Transverse colon (tissue), 4 donors: ENCODE data around the gene GAGE12J. TPM values are rescaled to one million over a fixed set of nuclear protein-coding genes. Genes with fewer than 3 reads are reported as not detected.
"Not testable (repeated sequence)": the region's sequence is repeated elsewhere in the genome, so short reads cannot be mapped to it uniquely, and the experiment has no call there.

Source experiments
- DNase-seq: peaks from one replicate; pipeline ENCODE4 v3.0.0-alpha.2; 2019
- H3K27ac ChIP-seq, 4 donors: fragments of 200-600 bp; sonication (generic); 2 replicates each; pipeline ENCODE4 v1.5.1; 2016 to 2018; ENCODE audit warnings: inconsistent platforms in 4 of 4
- H3K27me3 ChIP-seq: fragments of 200-600 bp; sonication (generic); 2 replicates; pipeline ENCODE4 v1.5.1; 2017; ENCODE audit warnings: inconsistent platforms
- H3K36me3 ChIP-seq, 4 donors: fragments of 200-600 bp; sonication (generic); 2 replicates each; pipeline ENCODE4 v1.5.1; 2017 to 2019; ENCODE audit warnings: inconsistent platforms in 4 of 4
- H3K4me1 ChIP-seq, 4 donors: fragments of 200-600 bp; sonication (generic); 2 replicates each; pipeline ENCODE4 v1.5.1; 2017 to 2020; ENCODE audit warnings: inconsistent platforms in 4 of 4
- H3K4me3 ChIP-seq, 4 donors: fragments of 200-600 bp; sonication (generic); 1 replicate in 1 of 4; 2 replicates in 3 of 4; pipeline versions ENCODE4 v1.5.1 to v1.6.1; 2017 to 2019; ENCODE audit warnings: inconsistent platforms in 4 of 4
- H3K9me3 ChIP-seq, 2 donors: fragments of 200-600 bp; sonication (generic); 2 replicates each; pipeline ENCODE4 v1.5.1; 2017 to 2019; ENCODE audit warnings: inconsistent platforms in 2 of 2
- CTCF ChIP-seq, 5 experiments: fragments of 200-600 bp in 3 of 5; fragments of 450-650 bp in 2 of 5; sonication (generic) in 3 of 5; IDR thresholded peaks; 1 replicate in 2 of 5; 2 replicates in 3 of 5; pipeline ENCODE4 v1.5.1; 2016 to 2017; ENCODE audit warnings: antibody characterized with exemption in 5 of 5, inconsistent platforms in 3 of 5, mild to moderate bottlenecking in 2 of 5, moderate library complexity in 1 of 5
- EP300 ChIP-seq: sonication (generic); formaldehyde crosslinking; IDR thresholded peaks from one replicate; pipeline ENCODE4 v1.6.1; 2017; ENCODE audit warnings: antibody characterized with exemption, low read depth
- POLR2A ChIP-seq: fragments of 450-650 bp; IDR thresholded peaks from one replicate; pipeline ENCODE4 v1.6.1; 2016; ENCODE audit warnings: antibody characterized with exemption, mild to moderate bottlenecking, moderate library complexity
- POLR2AphosphoS5 ChIP-seq, 3 donors: sonication (generic); formaldehyde crosslinking; IDR thresholded peaks; one replicate each; pipeline ENCODE4 v1.6.1; 2016; ENCODE audit warnings: antibody characterized with exemption in 3 of 3
- WGBS, 2 donors: methylation state at CpG; one replicate each; pipeline ENCODE4 v1.1.5; 2018; ENCODE audit warnings: low coverage in 1 of 2; 5-methylcytosine and 5-hydroxymethylcytosine counted together
- in situ Hi-C, 4 donors: fragments of 200-750 bp; cut with MboI; loops; one replicate each; pipeline versions ENCODE4 v1.15.0 to v1.15.1; 2017; ENCODE audit warnings: low sequenced_read_pairs in 3 of 4, low pct_ligation_motif_present in 1 of 4, low pct_unique_long_range_greater_than_20kb in 1 of 4
- intact Hi-C: fragments of 100-400 bp; cut with DNase I; formaldehyde crosslinking; loops from one replicate; pipeline ENCODE4 v1.15.1; 2023; ENCODE audit warnings: low total_unique reads
- total RNA-seq, 4 donors: library from RNA; depleted of rRNA; stranded (reverse); fragments of >200 nt; gene quantifications; one replicate each; pipeline ENCODE4 v1.1.0, GENCODE V29; 2016

Gene GAGE12J
- total RNA-seq, 4 donors from 2014 or later, result not detected

GRCh38 chrX:49310371-49310770, 11.5 kb upstream of the GAGE12J start:
- Histone ChIP-seq H3K27ac (no peak overlapping the region), H3K36me3 (no peaks in the 10 kb centered on the region), H3K27me3 (no peaks in the 10 kb centered on the region), H3K4me3 (no peak overlapping the region), H3K4me1 (peaks cover 0 to 11% (median 8%) of the 10 kb centered on the region in 4 donors), H3K9me3 (no peaks in the 10 kb centered on the region)
- 86% methylated on average over 7 to 18 of the region's 18 CpGs for WGBS, 2 donors
- intact Hi-C loops, result no loop called here
- in situ Hi-C loops, result no loop called here
- no peak for TF ChIP-seq POLR2AphosphoS5 (IDR thresholded peaks at IDR 0.05)
- no peak for TF ChIP-seq POLR2A
- TF ChIP-seq EP300, result no peak
- TF ChIP-seq CTCF (IDR thresholded peaks at IDR 0.05), result no peak
- DNase-seq, result no peak

- no peak for DNase-seq
- H3K4me1 ChIP-seq, result peaks cover 0 to 11% (median 8%) of the 10 kb centered on the region in 4 donors
- H3K9me3 ChIP-seq, result no peaks in the 10 kb centered on the region
- in situ Hi-C loops (no loop called here), intact Hi-C loops (no loop called here)
- no peaks in the 10 kb centered on the region for H3K27me3 ChIP-seq
- no peak overlapping the region for H3K4me3 ChIP-seq
- H3K36me3 ChIP-seq, result no peaks in the 10 kb centered on the region
- WGBS, 2 donors, result 71% methylated on average over 2 of the region's 2 CpGs; no CpG with 5 or more reads in 1 of the 2 donors
- no peak overlapping the region for H3K27ac ChIP-seq
- TF ChIP-seq POLR2A, result no peak
- TF ChIP-seq POLR2AphosphoS5 (IDR thresholded peaks at IDR 0.05), result no peak
- TF ChIP-seq EP300, result no peak
- no peak for TF ChIP-seq CTCF (IDR thresholded peaks at IDR 0.05)
Measured at GRCh38 chrX:49312176-49312575, 9.7 kb upstream of the GAGE12J start.

- no peak for DNase-seq
- Histone ChIP-seq H3K36me3 (no peaks in the 10 kb centered on the region), H3K27me3 (no peaks in the 10 kb centered on the region), H3K4me3 (no peak overlapping the region), H3K27ac (no peak overlapping the region), H3K9me3 (no peaks in the 10 kb centered on the region), H3K4me1 (no peaks in the 10 kb centered on the region)
- 58% methylated on average over 4 of the region's 4 CpGs; no CpG with 5 or more reads in 1 of the 2 donors for WGBS, 2 donors
- TF ChIP-seq EP300, result no peak
- TF ChIP-seq POLR2AphosphoS5 (IDR thresholded peaks at IDR 0.05), result no peak
- in situ Hi-C loops (no loop called here), intact Hi-C loops (no loop called here)
Measured at GRCh38 chrX:49316085-49316484, 5.8 kb upstream of the GAGE12J start.

GRCh38 chrX:49322266-49322665, 429 bp downstream of the GAGE12J start:
- no CpG with 5 or more reads among the region's 27 CpGs for WGBS, 2 donors

GRCh38 chrX:49323735-49324134, 1.9 kb downstream of the GAGE12J start:
- DNase-seq, H3K36me3 ChIP-seq, in situ Hi-C loops, intact Hi-C loops, H3K4me3 ChIP-seq, H3K27me3 ChIP-seq, H3K9me3 ChIP-seq, H3K27ac ChIP-seq, H3K4me1 ChIP-seq: not testable (repeated sequence)
- WGBS, 2 donors, result 87% methylated on average over 3 of the region's 7 CpGs; no CpG with 5 or more reads in 1 of the 2 donors

More at GRCh38 chrX:49322266-49322665, 429 bp downstream of the GAGE12J start:
- in situ Hi-C loops, H3K27ac ChIP-seq, H3K27me3 ChIP-seq, intact Hi-C loops, H3K4me3 ChIP-seq, H3K36me3 ChIP-seq, DNase-seq, H3K9me3 ChIP-seq, H3K4me1 ChIP-seq: not testable (repeated sequence)

- H3K27ac ChIP-seq, intact Hi-C loops, DNase-seq, H3K4me1 ChIP-seq, H3K9me3 ChIP-seq, H3K27me3 ChIP-seq, in situ Hi-C loops, H3K4me3 ChIP-seq, H3K36me3 ChIP-seq: not testable (repeated sequence)
- 82% methylated on average over 7 of the region's 11 CpGs; no CpG with 5 or more reads in 1 of the 2 donors for WGBS, 2 donors
Measured at GRCh38 chrX:49330421-49330820, 8.6 kb downstream of the GAGE12J start.

- no CpG with 5 or more reads among the region's 16 CpGs for WGBS, 2 donors
- H3K9me3 ChIP-seq, in situ Hi-C loops, H3K27ac ChIP-seq, H3K27me3 ChIP-seq, DNase-seq, H3K36me3 ChIP-seq, intact Hi-C loops, H3K4me3 ChIP-seq, H3K4me1 ChIP-seq: not testable (repeated sequence)
Measured at GRCh38 chrX:49331282-49331681, 9.4 kb downstream of the GAGE12J start, which contains the start of gene GAGE13. Gene GAGE13 (plus strand): TSS chrX:49331582. CDS start chrX:49332738, 1,156 bp downstream.

- H3K4me1 ChIP-seq, H3K36me3 ChIP-seq, intact Hi-C loops, H3K4me3 ChIP-seq, H3K27me3 ChIP-seq, in situ Hi-C loops, H3K9me3 ChIP-seq, DNase-seq, H3K27ac ChIP-seq: not testable (repeated sequence)
- 94% methylated on average over 12 of the region's 26 CpGs; no CpG with 5 or more reads in 1 of the 2 donors for WGBS, 2 donors
Measured at GRCh38 chrX:49331841-49332240, 10.0 kb downstream of the GAGE12J start.

GRCh38 chrX:49341449-49341848, 19.6 kb downstream of the GAGE12J start:
- H3K27ac ChIP-seq, in situ Hi-C loops, H3K4me3 ChIP-seq, H3K36me3 ChIP-seq, H3K27me3 ChIP-seq, H3K9me3 ChIP-seq, H3K4me1 ChIP-seq, intact Hi-C loops: not testable (repeated sequence)
- WGBS, 2 donors, result 90% methylated on average over 18 of the region's 24 CpGs; no CpG with 5 or more reads in 1 of the 2 donors
- DNase-seq, result peak; percentile 20
